GM21390 (cell line): ENCODE results near the gene GATC.
A peak's percentile ranks its signal among the peaks of the same experiment; 100 is the strongest.
"Not testable (repeated sequence)": the region's sequence is repeated elsewhere in the genome, so short reads cannot be mapped to it uniquely, and the experiment has no call there.

ENCODE experiments used
- ATAC-seq: cut with Tn5 transposase; IDR thresholded peaks from one replicate; pipeline ENCODE4 v1.9.1; 2021; ENCODE audit not compliant: unreplicated experiment

GATC gene

DNA sequence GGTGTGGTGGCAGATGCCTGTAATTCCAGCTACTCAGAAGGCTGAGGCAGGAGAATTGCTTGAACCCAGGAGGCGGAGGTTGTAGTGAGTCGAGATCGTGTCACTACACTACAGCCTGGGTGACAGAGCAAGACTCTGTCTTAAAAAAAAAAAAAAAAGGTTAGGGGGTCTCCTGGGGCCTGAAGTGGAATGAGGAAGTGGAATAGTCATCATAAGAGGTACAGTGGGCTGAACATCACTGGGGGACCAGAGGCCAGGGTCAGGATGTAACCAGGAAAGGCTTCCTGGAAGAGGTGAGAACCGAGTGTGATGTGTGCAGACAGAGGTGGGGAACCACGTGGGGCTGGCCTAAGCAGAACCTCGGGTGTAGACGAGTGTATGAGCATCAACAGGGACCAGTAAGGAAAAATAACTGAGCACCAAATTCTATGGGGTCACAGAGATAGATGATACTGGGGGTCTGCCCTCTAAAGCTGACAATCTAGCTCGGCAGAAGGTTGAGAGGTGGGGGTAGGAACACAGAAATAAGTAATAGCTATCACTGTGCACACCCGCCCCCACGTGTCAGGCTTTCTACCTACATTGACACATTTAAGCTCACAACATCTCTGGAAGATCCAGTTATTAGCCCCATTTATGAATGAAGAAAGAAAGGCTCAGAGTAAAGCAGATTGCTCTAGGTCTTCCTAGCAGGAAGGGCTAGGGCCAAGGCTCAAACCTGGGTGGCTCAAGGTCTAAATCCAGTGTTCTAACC lies 13.3 kb upstream of the GATC start:
- ATAC-seq, result no peak

DNA sequence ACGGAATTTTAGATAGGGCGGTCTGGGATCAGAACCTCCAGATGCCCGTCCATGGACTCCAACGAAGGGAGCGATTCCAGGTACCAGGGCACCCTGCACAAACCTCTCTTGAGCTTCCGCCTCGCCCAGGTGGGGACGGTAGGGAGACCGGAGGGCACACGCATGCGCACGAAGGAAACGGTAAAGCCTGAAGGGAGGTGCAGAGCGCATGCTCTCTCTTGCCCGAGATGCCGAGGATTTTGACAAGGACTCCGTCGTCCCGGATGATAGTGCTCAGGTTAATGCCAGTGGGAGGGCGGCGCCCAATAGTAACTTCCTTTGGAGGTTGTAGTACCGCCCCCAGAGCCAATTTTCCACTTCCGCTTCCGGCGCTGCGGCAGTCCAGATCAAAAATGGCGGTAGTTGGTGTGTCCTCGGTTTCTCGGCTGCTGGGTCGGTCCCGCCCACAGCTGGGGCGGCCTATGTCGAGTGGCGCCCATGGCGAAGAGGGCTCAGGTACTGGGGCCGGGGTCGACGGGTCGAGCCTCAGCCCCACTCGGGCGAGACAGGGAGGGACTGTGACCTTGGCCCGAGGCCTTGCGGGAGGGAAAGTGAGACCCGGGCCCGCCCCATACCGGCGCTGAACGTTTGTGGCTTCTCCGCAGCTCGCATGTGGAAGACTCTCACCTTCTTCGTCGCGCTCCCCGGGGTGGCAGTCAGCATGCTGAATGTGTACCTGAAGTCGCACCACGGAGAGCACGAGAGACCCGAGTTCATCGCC lies 8.3 kb upstream of the GATC start, which contains the start of gene COX6A1:
COX6A1 (plus strand) TSS at position 379 of the 760 bp plus-strand sequence; CDS start at position 393, 14 bp downstream.
- peak; percentile 95 for ATAC-seq

GRCh38 chr12:120438495-120439198 lies 7.6 kb upstream of the GATC start:
- no peak for ATAC-seq

DNA sequence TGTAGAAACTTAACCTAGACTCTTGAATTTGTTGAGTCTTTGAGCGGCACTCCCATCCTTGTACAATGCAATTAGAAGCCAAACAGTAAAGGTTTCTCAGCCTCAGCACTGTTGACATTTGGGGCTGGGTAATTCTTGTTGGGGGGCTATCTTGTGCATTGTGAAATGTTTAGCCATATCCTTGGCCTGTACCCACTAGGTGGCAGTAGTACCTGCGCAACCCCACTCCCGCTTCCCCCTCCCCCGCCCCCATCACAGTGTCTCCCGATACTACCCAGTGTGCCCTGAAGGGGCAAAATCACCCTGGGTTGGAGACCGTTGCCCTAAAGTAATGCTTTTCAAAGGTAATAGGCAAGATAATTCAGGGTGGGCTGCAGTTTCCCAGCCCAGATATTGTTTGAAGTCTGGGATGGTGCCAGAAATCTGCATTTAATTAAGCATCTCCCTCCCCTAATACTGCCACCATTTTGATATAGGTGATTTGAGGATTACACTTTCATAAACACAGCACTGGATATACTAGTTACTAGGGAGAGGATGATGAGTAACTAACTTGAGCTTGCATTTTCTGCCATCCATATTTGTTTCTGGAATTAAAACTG lies 6.5 kb upstream of the GATC start:
- ATAC-seq, result no peak

- no peak for ATAC-seq
Observed at GRCh38 chr12:120444676-120445075, 1.6 kb upstream of the GATC start.

GRCh38 chr12:120446844-120447178 lies 567 bp downstream of the GATC start:
- not testable (repeated sequence) for ATAC-seq

- no peak for ATAC-seq
Observed at GRCh38 chr12:120447992-120448391, 1.7 kb downstream of the GATC start.

- ATAC-seq, result not testable (repeated sequence)
Observed at GRCh38 chr12:120452524-120452923, 6.3 kb downstream of the GATC start.

DNA sequence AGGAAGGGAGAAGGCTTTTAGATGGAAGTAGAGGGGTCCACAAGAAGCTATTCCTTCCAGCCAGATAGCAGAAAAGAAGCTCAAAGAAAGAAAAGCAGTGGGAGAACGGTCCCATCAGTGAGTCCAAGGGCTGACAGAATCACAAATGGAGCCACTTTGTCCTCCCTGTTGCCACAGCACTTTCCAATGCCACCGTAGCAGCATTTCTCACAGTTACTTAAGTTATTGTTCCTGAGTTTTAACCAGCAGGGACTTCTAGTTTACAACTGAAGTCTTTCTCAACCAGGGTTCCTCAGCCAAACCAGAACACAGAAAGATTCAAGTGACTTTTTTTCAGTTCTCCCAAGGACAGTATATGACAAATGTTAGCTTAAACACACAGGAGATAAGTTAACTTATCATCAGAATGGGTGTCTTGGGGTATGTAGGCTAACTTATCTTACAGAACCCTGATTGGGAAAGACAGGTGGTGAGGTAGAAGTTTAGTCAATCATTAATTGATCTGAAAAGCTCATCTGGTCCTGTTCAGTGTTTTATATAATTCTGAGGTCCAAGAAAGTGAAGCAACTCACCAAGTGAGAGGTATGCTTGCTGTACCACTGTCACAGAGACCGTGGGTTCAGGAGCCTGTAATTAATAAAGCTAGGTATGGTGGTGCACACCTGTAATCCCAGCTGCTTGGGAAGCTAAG lies 7.0 kb downstream of the GATC start:
- no peak for ATAC-seq

DNA sequence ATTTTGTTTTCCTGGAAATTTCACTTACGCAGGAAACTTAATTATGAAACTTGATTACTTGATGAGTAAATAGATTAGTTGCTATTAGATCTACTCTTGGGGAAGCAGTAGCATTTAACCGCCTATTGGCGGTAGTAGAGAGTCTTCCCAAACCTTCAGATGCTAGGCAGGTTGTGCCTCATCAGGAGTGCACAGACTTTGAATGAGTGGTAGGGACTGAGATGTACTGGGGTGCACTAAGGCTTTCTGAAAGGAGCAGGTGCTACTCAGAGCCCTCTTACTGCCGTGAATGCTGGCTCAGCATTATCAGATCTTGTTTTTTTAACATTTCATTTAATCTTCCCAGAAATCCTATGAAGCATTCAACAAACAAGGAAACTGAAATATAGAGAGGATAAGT lies 7.7 kb downstream of the GATC start:
- ATAC-seq, result no peak

GRCh38 chr12:120455302-120455701 lies 9.1 kb downstream of the GATC start:
- no peak for ATAC-seq

GRCh38 chr12:120457133-120457532 lies 10.9 kb downstream of the GATC start:
- ATAC-seq, result no peak

DNA sequence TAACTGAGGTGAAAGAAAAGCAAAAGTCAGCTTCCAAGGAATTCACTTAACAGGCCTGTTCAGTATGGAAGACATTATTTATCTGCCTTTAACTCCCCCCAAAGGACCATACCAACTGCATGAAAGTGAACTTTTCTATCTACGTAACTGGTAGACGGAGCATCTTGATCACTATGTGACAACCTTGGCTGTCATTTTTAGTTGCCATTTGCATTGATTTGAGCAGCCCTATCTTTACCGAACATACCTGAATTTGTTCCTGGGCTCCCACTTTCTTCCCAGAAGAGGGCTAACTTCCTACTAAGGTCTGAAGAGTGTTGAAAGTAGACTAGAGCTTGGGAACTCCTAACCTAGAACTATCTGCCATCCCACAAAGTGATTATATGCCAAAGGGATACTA lies 13.9 kb downstream of the GATC start:
- no peak for ATAC-seq

GRCh38 chr12:120462099-120462640 lies 15.9 kb downstream of the GATC start:
- ATAC-seq, result no peak

DNA sequence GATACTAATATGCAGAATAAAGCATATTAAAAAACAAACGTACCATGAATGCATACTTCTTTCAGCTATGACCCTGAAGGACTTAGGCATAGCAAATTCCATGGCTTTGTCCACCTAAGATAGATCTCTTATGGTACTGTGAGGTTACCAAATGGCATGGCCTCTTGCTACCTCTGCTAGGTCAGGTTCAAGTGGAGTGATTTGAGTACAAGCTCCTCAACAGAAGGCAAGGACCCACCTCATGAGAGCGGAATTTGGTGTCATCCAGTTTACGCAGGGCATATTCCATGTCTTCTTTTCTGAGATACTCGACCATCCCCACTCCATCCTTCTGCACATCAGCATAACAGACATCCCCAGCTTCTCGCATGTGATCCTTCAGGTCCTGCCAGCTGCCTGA lies 17.5 kb downstream of the GATC start:
- ATAC-seq, result no peak

GRCh38 chr12:120465756-120466155 lies 19.5 kb downstream of the GATC start:
- no peak for ATAC-seq

- ATAC-seq, result no peak
Observed at GRCh38 chr12:120466560-120467315, 20.5 kb downstream of the GATC start.

GRCh38 chr12:120467439-120467838 lies 21.2 kb downstream of the GATC start:
- no peak for ATAC-seq

DNA sequence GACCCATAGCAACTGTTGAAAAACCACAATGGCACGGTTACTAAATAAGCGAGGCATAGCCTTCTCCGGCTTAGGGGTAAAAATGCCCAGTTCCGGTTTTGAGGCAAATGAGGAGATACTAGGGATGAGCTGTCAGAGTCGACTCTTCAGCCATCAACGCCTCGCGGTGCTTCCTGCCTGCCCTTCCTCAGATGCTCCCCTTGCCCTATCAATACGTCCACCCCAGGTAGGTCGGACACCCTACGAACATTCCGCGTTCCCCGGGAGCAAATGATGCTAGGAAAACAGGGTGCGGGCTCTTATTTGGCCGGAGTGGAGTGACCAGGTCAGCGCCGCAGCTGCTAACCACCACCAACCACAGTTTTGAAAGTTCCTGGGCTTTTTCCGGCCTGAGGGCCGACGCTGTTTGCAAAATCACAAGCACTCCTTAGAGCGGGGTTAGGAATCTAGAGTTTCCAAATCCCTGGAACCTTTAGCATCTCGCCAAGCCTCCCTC lies 22.1 kb downstream of the GATC start:
- ATAC-seq, result no peak
